Tibial nerve (tissue), 4 donors: ENCODE data around the gene FSTL4.

ENCODE experiments used
- EP300 ChIP-seq, 2 donors: sonication (generic); formaldehyde crosslinking; IDR thresholded peaks; one replicate each; pipeline ENCODE4 v1.6.1; 2017; ENCODE audit warnings: antibody characterized with exemption in 2 of 2, mild to moderate bottlenecking in 1 of 2
- POLR2A ChIP-seq, 2 donors: fragments of 450-650 bp; IDR thresholded peaks; one replicate each; pipeline ENCODE4 v1.6.1; 2017; ENCODE audit warnings: antibody characterized with exemption in 2 of 2, mild to moderate bottlenecking in 2 of 2, moderate library complexity in 2 of 2
- TF ChIP-seq, protein P1 (sequence below), 5 experiments: fragments of 200-600 bp in 3 of 5; fragments of 450-650 bp in 2 of 5; sonication (generic) in 3 of 5; IDR thresholded peaks; one replicate each; pipeline ENCODE4 v1.5.1; 2016 to 2019; ENCODE audit warnings: antibody characterized with exemption in 5 of 5, mild to moderate bottlenecking in 3 of 5, moderate library complexity in 2 of 5

DNA sequence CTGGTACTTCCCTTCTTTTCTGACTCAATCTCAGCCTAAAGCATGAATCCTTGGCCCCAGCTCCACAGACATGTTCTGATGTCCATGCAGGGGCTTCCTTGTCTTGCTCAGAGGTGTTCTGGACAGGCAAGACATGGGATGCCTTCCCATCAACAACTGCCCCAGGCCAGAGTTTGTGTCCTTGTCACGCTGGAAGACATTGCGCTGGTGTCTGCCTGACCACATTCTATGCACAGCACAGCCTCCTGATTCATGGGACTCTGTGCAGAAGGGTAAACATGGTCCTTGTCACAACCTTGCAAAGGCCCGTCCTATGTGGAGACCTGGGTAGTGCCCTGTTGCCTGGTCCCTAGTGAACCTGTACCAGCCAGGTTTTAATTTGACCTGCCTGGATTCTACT, 212.2 kb downstream of the FSTL4 start:
- TF ChIP-seq, protein P1, sequence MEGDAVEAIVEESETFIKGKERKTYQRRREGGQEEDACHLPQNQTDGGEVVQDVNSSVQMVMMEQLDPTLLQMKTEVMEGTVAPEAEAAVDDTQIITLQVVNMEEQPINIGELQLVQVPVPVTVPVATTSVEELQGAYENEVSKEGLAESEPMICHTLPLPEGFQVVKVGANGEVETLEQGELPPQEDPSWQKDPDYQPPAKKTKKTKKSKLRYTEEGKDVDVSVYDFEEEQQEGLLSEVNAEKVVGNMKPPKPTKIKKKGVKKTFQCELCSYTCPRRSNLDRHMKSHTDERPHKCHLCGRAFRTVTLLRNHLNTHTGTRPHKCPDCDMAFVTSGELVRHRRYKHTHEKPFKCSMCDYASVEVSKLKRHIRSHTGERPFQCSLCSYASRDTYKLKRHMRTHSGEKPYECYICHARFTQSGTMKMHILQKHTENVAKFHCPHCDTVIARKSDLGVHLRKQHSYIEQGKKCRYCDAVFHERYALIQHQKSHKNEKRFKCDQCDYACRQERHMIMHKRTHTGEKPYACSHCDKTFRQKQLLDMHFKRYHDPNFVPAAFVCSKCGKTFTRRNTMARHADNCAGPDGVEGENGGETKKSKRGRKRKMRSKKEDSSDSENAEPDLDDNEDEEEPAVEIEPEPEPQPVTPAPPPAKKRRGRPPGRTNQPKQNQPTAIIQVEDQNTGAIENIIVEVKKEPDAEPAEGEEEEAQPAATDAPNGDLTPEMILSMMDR (IDR thresholded peaks at IDR 0.05): no peak
- TF ChIP-seq POLR2A (IDR thresholded peaks at IDR 0.05) (no peak), EP300 (IDR thresholded peaks at IDR 0.05) (no peak)
